Measurements from ENCODE around the gene PCDHB15.
"Not testable (repeated sequence)": the region's sequence is repeated elsewhere in the genome, so short reads cannot be mapped to it uniquely, and the experiment has no call there.

PCDHB15 gene

GRCh38 chr5:141245250-141245717, at the start of gene PCDHB15:
Gene PCDHB15, plus strand, starts transcription at chr5:141245395. Its CDS starts 184 bp downstream, at chr5:141245579.
- peak; percentile 36 for TF ChIP-seq CTCF (IDR thresholded peaks at IDR 0.05; ENCODE audit: low read depth, low read length)
- no peak for TF ChIP-seq MAX (IDR thresholded peaks at IDR 0.05; ENCODE audit: low read depth, low read length)
- no peak for TF ChIP-seq MYC (IDR thresholded peaks at IDR 0.05; ENCODE audit: low read depth, low read length)
- TF ChIP-seq POLR2A (IDR thresholded peaks at IDR 0.05; ENCODE audit: extremely low read depth, insufficient read length), result no peak
- DNase-seq (ENCODE audit: low read depth), result peak; percentile 57
- H3K4me3 ChIP-seq (ENCODE audit: low read depth, low read length), result no peak within 1 kb of the TSS

GRCh38 chr5:141196363-141196762, 48.8 kb upstream of the PCDHB15 start:
- no peak overlapping the region for H3K4me3 ChIP-seq (ENCODE audit: low read depth, low read length)
- no peak for TF ChIP-seq CTCF (IDR thresholded peaks at IDR 0.05; ENCODE audit: low read depth, low read length)
- no peak for TF ChIP-seq MYC (IDR thresholded peaks at IDR 0.05; ENCODE audit: low read depth, low read length)
- no peak for TF ChIP-seq MAX (IDR thresholded peaks at IDR 0.05; ENCODE audit: low read depth, low read length)
- TF ChIP-seq POLR2A (IDR thresholded peaks at IDR 0.05; ENCODE audit: extremely low read depth, insufficient read length), result no peak
- no peak for DNase-seq (ENCODE audit: low read depth)

- no peak for TF ChIP-seq POLR2A (IDR thresholded peaks at IDR 0.05; ENCODE audit: extremely low read depth, insufficient read length)
- peak; percentile 38 for TF ChIP-seq CTCF (IDR thresholded peaks at IDR 0.05; ENCODE audit: low read depth, low read length)
- no peak for TF ChIP-seq MYC (IDR thresholded peaks at IDR 0.05; ENCODE audit: low read depth, low read length)
- DNase-seq (ENCODE audit: low read depth), result peak; percentile 34
- H3K4me3 ChIP-seq (ENCODE audit: low read depth, low read length), result no peak within 1 kb of the TSS
Observed at GRCh38 chr5:141199359-141200235, 45.6 kb upstream of the PCDHB15 start, which contains the start of gene PCDHB11. Gene PCDHB11, plus strand, starts transcription at chr5:141199627. Its CDS starts 148 bp downstream, at chr5:141199775.

- not testable (repeated sequence) for DNase-seq (ENCODE audit: low read depth); H3K4me3 ChIP-seq (ENCODE audit: low read depth, low read length)
Observed at GRCh38 chr5:141201126-141201525, 44.1 kb upstream of the PCDHB15 start.

GRCh38 chr5:141201646-141202045, 43.5 kb upstream of the PCDHB15 start:
- H3K4me3 ChIP-seq (ENCODE audit: low read depth, low read length), result not testable (repeated sequence)

GRCh38 chr5:141208478-141208877, 36.7 kb upstream of the PCDHB15 start, which contains the start of gene PCDHB12:
Gene PCDHB12, plus strand, starts transcription at chr5:141208719. Its CDS starts 189 bp downstream, at chr5:141208908.
- no peak for TF ChIP-seq POLR2A (IDR thresholded peaks at IDR 0.05; ENCODE audit: extremely low read depth, insufficient read length)
- no peak for TF ChIP-seq MYC (IDR thresholded peaks at IDR 0.05; ENCODE audit: low read depth, low read length)
- peak; percentile 38 for TF ChIP-seq CTCF (IDR thresholded peaks at IDR 0.05; ENCODE audit: low read depth, low read length)
- TF ChIP-seq MAX (IDR thresholded peaks at IDR 0.05; ENCODE audit: low read depth, low read length), result no peak
- no peak within 1 kb of the TSS for H3K4me3 ChIP-seq (ENCODE audit: low read depth, low read length)
- peak; percentile 36 for DNase-seq (ENCODE audit: low read depth)

More at GRCh38 chr5:141201646-141202045, 43.5 kb upstream of the PCDHB15 start:
- DNase-seq (ENCODE audit: low read depth), result not testable (repeated sequence)

GRCh38 chr5:141210281-141210680, 34.9 kb upstream of the PCDHB15 start:
- H3K4me3 ChIP-seq (ENCODE audit: low read depth, low read length); DNase-seq (ENCODE audit: low read depth): not testable (repeated sequence)

- DNase-seq (ENCODE audit: low read depth); H3K4me3 ChIP-seq (ENCODE audit: low read depth, low read length): not testable (repeated sequence)
Observed at GRCh38 chr5:141210849-141211248, 34.3 kb upstream of the PCDHB15 start.

All from NB4 (cell line).